Gastrocnemius medialis (tissue), 4 donors: ENCODE measurements around the gene GPR3.

ENCODE experiments used
- CTCF ChIP-seq, 5 experiments: fragments of 450-650 bp in 3 of 5; fragments of 200-600 bp in 2 of 5; sonication (generic) in 2 of 5; IDR thresholded peaks in 4 of 5; conservative IDR thresholded peaks in 1 of 5; 1 replicate in 4 of 5; 2 replicates in 1 of 5; pipeline ENCODE4 v1.5.1; 2016 to 2019; ENCODE audit warnings: antibody characterized with exemption in 5 of 5, mild to moderate bottlenecking in 3 of 5, moderate library complexity in 3 of 5
- POLR2A ChIP-seq, 2 donors: fragments of 450-650 bp; IDR thresholded peaks; one replicate each; pipeline ENCODE4 v1.6.1; 2017; ENCODE audit warnings: antibody characterized with exemption in 2 of 2, mild to moderate bottlenecking in 2 of 2, moderate library complexity in 2 of 2

- TF ChIP-seq CTCF (IDR thresholded peaks at IDR 0.05 in 4 of 5, conservative IDR thresholded peaks at IDR 0.05 in 1 of 5), result no peak
- no peak for TF ChIP-seq POLR2A (IDR thresholded peaks at IDR 0.05)
Observed at GRCh38 chr1:27431601-27431940, 39.1 kb downstream of the GPR3 start.
